ENCODE results near the gene SAMD4B. TPM values are rescaled to one million over a fixed set of nuclear protein-coding genes. Genes with fewer than 3 reads are reported as not detected.

The SAMD4B gene
- total and polyA plus RNA-seq, 9 of the 15 experiments (the other 6 are each of a cell fraction or from before 2014, with no cell fraction given) = 3.4 to 90.5 (median 38.0) TPM

DNA sequence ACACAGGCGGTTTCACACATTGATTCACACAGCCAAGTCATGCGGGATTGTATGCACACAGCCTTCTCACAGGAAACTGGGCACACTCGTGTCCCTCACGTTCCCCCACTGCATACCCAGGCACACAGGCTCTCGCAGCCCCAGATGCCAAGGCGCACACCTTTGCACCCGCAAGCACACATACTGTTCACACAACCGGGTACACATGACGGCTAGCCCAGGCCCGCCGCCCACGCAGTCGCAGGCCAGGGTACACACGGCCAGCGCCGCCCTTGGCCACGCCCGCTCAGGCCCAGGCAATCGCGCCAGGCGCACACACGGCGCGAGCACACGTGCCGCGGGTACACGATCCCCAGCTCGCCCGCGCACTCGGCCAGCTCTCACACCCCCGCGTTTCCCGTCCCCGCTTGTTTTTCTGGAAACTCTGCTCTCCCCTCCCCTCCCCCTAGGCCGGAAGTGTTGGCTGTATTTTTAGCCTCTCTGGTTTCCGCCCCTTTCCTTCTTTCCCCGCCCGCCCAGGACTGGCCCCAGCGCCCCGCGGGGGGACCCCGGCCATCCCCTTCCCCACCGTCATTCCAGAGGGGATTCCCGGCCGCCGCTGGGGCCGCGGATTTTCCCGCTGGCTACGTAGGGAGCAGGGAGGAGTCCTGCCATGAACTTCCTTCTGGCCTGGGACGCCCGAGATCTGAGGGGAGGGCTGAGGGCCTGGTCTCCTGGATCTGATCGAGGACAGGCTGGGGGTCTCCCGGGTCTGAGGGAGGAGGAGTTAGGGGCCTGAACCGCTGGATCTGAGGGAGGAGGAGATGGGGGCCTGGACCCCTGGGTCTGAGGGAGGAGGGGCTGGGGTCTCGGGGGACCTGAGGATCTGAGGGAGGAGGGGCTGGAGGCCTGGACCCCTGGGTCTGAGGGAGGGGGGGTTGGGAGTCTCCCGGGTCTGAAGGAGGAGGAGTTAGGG, 60.4 kb downstream of the SAMD4B start (continued):
- TF ChIP-seq, protein P1, sequence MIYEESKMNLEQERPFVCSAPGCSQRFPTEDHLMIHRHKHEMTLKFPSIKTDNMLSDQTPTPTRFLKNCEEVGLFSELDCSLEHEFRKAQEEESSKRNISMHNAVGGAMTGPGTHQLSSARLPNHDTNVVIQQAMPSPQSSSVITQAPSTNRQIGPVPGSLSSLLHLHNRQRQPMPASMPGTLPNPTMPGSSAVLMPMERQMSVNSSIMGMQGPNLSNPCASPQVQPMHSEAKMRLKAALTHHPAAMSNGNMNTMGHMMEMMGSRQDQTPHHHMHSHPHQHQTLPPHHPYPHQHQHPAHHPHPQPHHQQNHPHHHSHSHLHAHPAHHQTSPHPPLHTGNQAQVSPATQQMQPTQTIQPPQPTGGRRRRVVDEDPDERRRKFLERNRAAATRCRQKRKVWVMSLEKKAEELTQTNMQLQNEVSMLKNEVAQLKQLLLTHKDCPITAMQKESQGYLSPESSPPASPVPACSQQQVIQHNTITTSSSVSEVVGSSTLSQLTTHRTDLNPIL (CRISPR knock-in tag; IDR thresholded peaks at IDR 0.05) = no peak
- TF ChIP-seq SREBF2 (CRISPR knock-in tag; IDR thresholded peaks at IDR 0.05) (no peak), ZNF280B (CRISPR knock-in tag; IDR thresholded peaks at IDR 0.05) (no peak), MXD1 (CRISPR knock-in tag; IDR thresholded peaks at IDR 0.05; ENCODE audit: borderline replicate concordance, poor library complexity, severe bottlenecking) (no peak), KLF10 (CRISPR knock-in tag; IDR thresholded peaks at IDR 0.05) (no peak), NCOA2 (IDR thresholded peaks at IDR 0.05; ENCODE audit: partially characterized antibody in 2 of 2) (no peak), SAFB2 (IDR thresholded peaks at IDR 0.05; ENCODE audit: borderline replicate concordance, low read depth, low read length, severe bottlenecking) (no peak), MLX (CRISPR knock-in tag; conservative IDR thresholded peaks at IDR 0.05) (0 out of 4 replicates have a peak, but pooled peaks of 1 of the 2 experiments have one; percentile 51), ARNT (IDR thresholded peaks at IDR 0.05) (no peak), XRCC4 (IDR thresholded peaks at IDR 0.05; ENCODE audit: extremely low read depth, insufficient read depth, insufficient read length) (no peak), UBTF (IDR thresholded peaks at IDR 0.05; ENCODE audit: borderline replicate concordance in 1 of 2, low read depth in 2 of 2, low read length in 2 of 2) (0 out of 4 replicates have a peak, but pooled peaks of 1 of the 2 experiments have one; percentile 37), ZNF76 (CRISPR knock-in tag; IDR thresholded peaks at IDR 0.05; ENCODE audit: borderline replicate concordance) (0 out of 2 replicates have a peak, but pooled peaks have one; percentile 48), HDAC3 (IDR thresholded peaks at IDR 0.05; ENCODE audit: borderline replicate concordance, partially characterized antibody) (peak; percentile 58), SIRT6 (IDR thresholded peaks at IDR 0.05; ENCODE audit: low read depth, low read length) (no peak), TAF7 (tag; IDR thresholded peaks at IDR 0.05) (no peak)
- TF ChIP-seq, protein P2, sequence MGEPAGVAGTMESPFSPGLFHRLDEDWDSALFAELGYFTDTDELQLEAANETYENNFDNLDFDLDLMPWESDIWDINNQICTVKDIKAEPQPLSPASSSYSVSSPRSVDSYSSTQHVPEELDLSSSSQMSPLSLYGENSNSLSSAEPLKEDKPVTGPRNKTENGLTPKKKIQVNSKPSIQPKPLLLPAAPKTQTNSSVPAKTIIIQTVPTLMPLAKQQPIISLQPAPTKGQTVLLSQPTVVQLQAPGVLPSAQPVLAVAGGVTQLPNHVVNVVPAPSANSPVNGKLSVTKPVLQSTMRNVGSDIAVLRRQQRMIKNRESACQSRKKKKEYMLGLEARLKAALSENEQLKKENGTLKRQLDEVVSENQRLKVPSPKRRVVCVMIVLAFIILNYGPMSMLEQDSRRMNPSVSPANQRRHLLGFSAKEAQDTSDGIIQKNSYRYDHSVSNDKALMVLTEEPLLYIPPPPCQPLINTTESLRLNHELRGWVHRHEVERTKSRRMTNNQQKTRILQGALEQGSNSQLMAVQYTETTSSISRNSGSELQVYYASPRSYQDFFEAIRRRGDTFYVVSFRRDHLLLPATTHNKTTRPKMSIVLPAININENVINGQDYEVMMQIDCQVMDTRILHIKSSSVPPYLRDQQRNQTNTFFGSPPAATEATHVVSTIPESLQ (CRISPR knock-in tag; IDR thresholded peaks at IDR 0.05) = no peak

Data from K562 (cell line).